Body of pancreas (tissue), 4 donors: ENCODE data around the gene GRIK1.

ENCODE experiments used
- CTCF ChIP-seq, 7 experiments: fragments of 450-650 bp in 4 of 7; fragments of 200-600 bp in 3 of 7; sonication (generic) in 3 of 7; IDR thresholded peaks; one replicate each; pipeline ENCODE4 v1.5.1; 2016 to 2019; ENCODE audit warnings: antibody characterized with exemption in 7 of 7
- POLR2A ChIP-seq, 3 donors: fragments of 450-650 bp; IDR thresholded peaks; one replicate each; pipeline ENCODE4 v1.6.1; 2016; ENCODE audit warnings: antibody characterized with exemption in 3 of 3, mild to moderate bottlenecking in 2 of 3

- no peak for TF ChIP-seq POLR2A (IDR thresholded peaks at IDR 0.05)
- no peak for TF ChIP-seq CTCF (IDR thresholded peaks at IDR 0.05)
Measured at GRCh38 chr21:29633756-29634155, 306.0 kb downstream of the GRIK1 start.
